ENCODE measurements around the gene ACTN4.

- TF ChIP-seq, protein P1, sequence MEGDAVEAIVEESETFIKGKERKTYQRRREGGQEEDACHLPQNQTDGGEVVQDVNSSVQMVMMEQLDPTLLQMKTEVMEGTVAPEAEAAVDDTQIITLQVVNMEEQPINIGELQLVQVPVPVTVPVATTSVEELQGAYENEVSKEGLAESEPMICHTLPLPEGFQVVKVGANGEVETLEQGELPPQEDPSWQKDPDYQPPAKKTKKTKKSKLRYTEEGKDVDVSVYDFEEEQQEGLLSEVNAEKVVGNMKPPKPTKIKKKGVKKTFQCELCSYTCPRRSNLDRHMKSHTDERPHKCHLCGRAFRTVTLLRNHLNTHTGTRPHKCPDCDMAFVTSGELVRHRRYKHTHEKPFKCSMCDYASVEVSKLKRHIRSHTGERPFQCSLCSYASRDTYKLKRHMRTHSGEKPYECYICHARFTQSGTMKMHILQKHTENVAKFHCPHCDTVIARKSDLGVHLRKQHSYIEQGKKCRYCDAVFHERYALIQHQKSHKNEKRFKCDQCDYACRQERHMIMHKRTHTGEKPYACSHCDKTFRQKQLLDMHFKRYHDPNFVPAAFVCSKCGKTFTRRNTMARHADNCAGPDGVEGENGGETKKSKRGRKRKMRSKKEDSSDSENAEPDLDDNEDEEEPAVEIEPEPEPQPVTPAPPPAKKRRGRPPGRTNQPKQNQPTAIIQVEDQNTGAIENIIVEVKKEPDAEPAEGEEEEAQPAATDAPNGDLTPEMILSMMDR (IDR thresholded peaks at IDR 0.05): no peak
- no peak for TF ChIP-seq EP300 (IDR thresholded peaks at IDR 0.05)
These were observed 5.7 kb downstream of the ACTN4 start for GRCh38 chr19:38653028-38653571.
